Right atrium auricular region (tissue), 2 donors: ENCODE measurements around the gene SHISAL1. TPM values are rescaled to one million over a fixed set of nuclear protein-coding genes. Genes with fewer than 3 reads are reported as not detected.

Experiments
- DNase-seq: peaks from one replicate; pipeline ENCODE4 v3.0.0-alpha.2; 2019; ENCODE audit warnings: low spot score
- H3K27ac ChIP-seq, 2 donors: fragments of 200-600 bp; sonication (generic); 1 replicate in 1 of 2; 2 replicates in 1 of 2; pipeline ENCODE4 v1.5.1; 2016 to 2019
- H3K27me3 ChIP-seq, 2 donors: fragments of 200-600 bp; sonication (generic); one replicate each; pipeline versions ENCODE4 v1.5.1 to v1.6.0; 2017 to 2019
- H3K36me3 ChIP-seq: fragments of 200-600 bp; sonication (generic); one replicate; pipeline ENCODE4 v1.5.1; 2016
- H3K4me1 ChIP-seq, 2 donors: fragments of 200-600 bp; sonication (generic); one replicate each; pipeline versions ENCODE4 v1.5.1 to v1.6.0; 2017 to 2019
- H3K4me3 ChIP-seq, 2 donors: fragments of 200-600 bp; sonication (generic); 1 replicate in 1 of 2; 2 replicates in 1 of 2; pipeline ENCODE4 v1.5.1; 2017 to 2019; ENCODE audit warnings: mild to moderate bottlenecking in 1 of 2, moderate library complexity in 1 of 2
- H3K9me3 ChIP-seq, 2 donors: fragments of 200-600 bp; sonication (generic); one replicate each; pipeline ENCODE4 v1.5.1; 2019
- CTCF ChIP-seq, 2 donors: fragments of 200-600 bp; sonication (generic); IDR thresholded peaks; one replicate each; pipeline ENCODE4 v1.5.1; 2019; ENCODE audit warnings: antibody characterized with exemption in 2 of 2
- total RNA-seq, 2 donors: library from RNA; depleted of rRNA; stranded (reverse); fragments of >200 nt; gene quantifications; one replicate each; pipeline ENCODE4 v1.1.0, GENCODE V29; 2016

The SHISAL1 gene
- total RNA-seq, 2 donors from 2014 or later = 0.26 to 2.0 TPM

DNA sequence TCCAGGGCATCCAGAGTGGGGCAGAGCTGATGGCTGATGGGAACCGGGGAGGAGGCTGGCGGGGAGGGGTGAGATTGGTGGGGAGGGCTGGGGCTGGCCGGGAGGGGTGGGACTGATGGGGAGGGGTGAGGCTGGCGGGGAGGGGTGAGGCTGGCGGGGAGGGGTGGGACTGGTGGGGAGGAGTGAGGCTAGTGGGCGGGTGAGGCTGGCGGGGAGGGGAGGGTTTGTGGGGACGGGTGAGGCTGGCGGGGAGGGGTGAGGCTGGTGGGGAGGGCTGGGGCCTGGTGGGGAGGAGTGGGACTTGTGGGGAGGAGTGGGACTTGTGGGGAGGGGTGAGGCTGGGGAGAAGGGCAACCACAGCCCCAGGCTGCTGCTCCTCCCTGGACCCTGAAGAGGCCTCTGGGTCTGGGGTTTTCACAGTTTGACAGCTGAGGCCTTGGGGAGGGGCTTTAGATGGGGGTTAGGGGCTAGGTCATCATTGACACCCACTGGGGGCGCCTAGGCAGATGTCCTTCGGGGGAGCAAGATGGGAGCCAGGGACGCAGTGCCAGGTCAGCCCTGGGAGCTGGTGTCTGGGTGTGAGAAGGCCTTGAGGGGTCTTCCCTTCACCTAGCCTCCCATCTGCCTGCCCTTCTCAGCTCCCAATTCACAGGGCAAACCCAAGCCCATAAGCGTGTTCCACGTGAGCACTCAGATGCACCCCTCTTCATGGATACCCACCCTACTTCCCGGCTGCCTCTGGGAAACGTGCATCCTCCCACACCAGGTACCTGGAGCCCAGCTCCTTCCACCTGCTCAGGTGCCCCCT is 105.4 kb downstream of the SHISAL1 start:
- Histone ChIP-seq H3K4me3 (no peak overlapping the region), H3K4me1 (peaks cover 0 to 8% of the 10 kb centered on the region in 2 donors), H3K36me3 (no peaks in the 10 kb centered on the region), H3K27me3 (no peaks in the 10 kb centered on the region), H3K9me3 (peaks cover 0 to 21% of the 10 kb centered on the region in 2 donors), H3K27ac (no peak overlapping the region)
- no peak for TF ChIP-seq CTCF (IDR thresholded peaks at IDR 0.05)
- no peak for DNase-seq

GRCh38 chr22:44206696-44207095 is 106.1 kb downstream of the SHISAL1 start:
- H3K4me1 ChIP-seq = peaks cover 0 to 1% of the 10 kb centered on the region in 2 donors
- no peak overlapping the region for H3K4me3 ChIP-seq
- H3K9me3 ChIP-seq = peaks cover 0 to 21% of the 10 kb centered on the region in 2 donors
- no peaks in the 10 kb centered on the region for H3K36me3 ChIP-seq
- no peak overlapping the region for H3K27ac ChIP-seq
- no peaks in the 10 kb centered on the region for H3K27me3 ChIP-seq
- TF ChIP-seq CTCF (IDR thresholded peaks at IDR 0.05) = no peak
- no peak for DNase-seq

GRCh38 chr22:44206330-44206645 is 106.5 kb downstream of the SHISAL1 start:
- H3K4me1 ChIP-seq = no peaks in the 10 kb centered on the region
- no peaks in the 10 kb centered on the region for H3K27me3 ChIP-seq
- peaks cover 0 to 21% of the 10 kb centered on the region in 2 donors for H3K9me3 ChIP-seq
- no peaks in the 10 kb centered on the region for H3K36me3 ChIP-seq
- no peak overlapping the region for H3K27ac ChIP-seq
- H3K4me3 ChIP-seq = no peak overlapping the region
- no peak for TF ChIP-seq CTCF (IDR thresholded peaks at IDR 0.05)
- DNase-seq = no peak

GRCh38 chr22:44205516-44206329 is 107.0 kb downstream of the SHISAL1 start:
- H3K27ac ChIP-seq = no peak overlapping the region
- no peaks in the 10 kb centered on the region for H3K27me3 ChIP-seq
- peaks cover 0 to 21% of the 10 kb centered on the region in 2 donors for H3K9me3 ChIP-seq
- H3K4me3 ChIP-seq = no peak overlapping the region
- no peaks in the 10 kb centered on the region for H3K4me1 ChIP-seq
- TF ChIP-seq CTCF (IDR thresholded peaks at IDR 0.05) = no peak
- no peak for DNase-seq
- H3K36me3 ChIP-seq = no peaks in the 10 kb centered on the region

DNA sequence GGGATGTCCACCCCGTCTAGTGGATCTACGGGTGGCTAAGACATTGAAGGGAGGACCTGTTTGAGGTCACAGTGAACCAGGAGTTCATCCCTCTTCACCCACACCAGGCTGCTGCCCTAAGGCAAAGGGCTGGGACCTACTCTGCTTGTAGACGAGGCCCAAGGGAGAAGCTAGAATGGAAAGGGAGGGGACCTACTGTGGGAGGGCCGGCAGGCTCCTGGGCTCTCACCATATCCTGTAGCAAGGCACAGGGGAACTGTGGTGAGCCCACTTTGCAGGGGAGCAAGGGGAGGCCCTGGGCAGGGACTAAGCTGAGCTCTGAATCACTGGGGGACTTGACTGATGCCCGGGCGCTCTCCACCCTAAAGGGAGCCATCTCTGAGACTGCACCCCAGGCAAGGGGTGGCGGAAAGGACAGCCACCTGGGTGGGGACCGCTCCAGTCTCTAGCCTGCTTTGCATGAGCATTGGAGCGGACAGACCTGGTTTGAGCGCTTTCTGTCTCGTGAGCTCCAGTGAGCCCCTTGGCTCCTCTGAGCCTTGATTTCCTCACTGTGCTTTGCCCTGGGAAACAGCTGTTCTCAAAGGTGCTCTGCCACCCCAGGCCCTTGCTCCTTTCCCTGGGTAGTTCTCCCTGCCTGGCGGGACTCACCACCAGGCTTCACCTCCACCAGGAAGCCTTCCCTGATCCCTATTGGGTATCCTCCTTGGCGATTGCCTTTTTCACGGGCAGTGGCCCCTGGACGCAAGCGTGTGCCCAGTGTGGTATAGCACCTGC is 107.8 kb downstream of the SHISAL1 start:
- no peak for TF ChIP-seq CTCF (IDR thresholded peaks at IDR 0.05)
- Histone ChIP-seq H3K9me3 (peaks cover 0 to 14% of the 10 kb centered on the region in 2 donors), H3K36me3 (no peaks in the 10 kb centered on the region), H3K27me3 (no peaks in the 10 kb centered on the region), H3K27ac (no peak overlapping the region), H3K4me3 (no peak overlapping the region), H3K4me1 (no peaks in the 10 kb centered on the region)
- no peak for DNase-seq
